ENCODE measurements around the gene XRCC1. TPM values are rescaled to one million over a fixed set of nuclear protein-coding genes. Genes with fewer than 3 reads are reported as not detected.

XRCC1 gene
- total and polyA plus RNA-seq, 10 of the 15 experiments (the other 5 are each of a cell fraction or from before 2014, with no cell fraction given): 2.0 to 51.1 (median 33.7) TPM

DNA sequence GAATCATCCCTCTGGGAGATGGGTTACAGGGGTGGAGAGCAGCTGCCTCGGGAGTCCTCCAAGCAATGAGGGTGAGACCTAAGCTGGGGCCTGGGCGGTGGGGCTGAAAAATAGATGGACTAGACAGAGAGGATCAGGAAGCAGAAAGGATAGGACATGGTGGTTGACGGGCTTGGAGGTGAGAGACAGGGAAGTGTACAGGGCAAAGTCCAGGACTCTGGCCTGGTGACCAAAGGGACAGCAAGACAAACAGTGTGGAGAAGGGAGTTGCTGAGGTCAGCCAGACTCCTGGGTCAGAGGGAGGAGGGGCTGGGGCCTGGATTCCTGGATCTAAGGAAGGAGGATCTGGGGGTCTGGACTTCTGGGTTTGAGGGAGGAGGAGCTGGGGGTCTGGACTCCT lies 76.3 kb downstream of the XRCC1 start:
- intact Hi-C loops (cut with micrococcal nuclease; ENCODE audit: unreplicated experiment) (no loop called here), in situ Hi-C loops (cut with MboI) (no loop called here)
- no peak overlapping the region for H3K4me3 ChIP-seq
- DNase-seq (ENCODE audit: low read depth, low spot score) (no peak), FAIRE-seq (no peak), ATAC-seq (no peak)
- no peak for TF ChIP-seq CHD2 (IDR thresholded peaks at IDR 0.05; ENCODE audit: borderline replicate concordance, low read depth, low read length)
- TF ChIP-seq MXI1 (IDR thresholded peaks at IDR 0.05; ENCODE audit: low read depth, low read length): no peak
- TF ChIP-seq, protein P1, sequence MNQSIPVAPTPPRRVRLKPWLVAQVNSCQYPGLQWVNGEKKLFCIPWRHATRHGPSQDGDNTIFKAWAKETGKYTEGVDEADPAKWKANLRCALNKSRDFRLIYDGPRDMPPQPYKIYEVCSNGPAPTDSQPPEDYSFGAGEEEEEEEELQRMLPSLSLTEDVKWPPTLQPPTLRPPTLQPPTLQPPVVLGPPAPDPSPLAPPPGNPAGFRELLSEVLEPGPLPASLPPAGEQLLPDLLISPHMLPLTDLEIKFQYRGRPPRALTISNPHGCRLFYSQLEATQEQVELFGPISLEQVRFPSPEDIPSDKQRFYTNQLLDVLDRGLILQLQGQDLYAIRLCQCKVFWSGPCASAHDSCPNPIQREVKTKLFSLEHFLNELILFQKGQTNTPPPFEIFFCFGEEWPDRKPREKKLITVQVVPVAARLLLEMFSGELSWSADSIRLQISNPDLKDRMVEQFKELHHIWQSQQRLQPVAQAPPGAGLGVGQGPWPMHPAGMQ (IDR thresholded peaks at IDR 0.05; ENCODE audit: borderline replicate concordance): no peak
- TF ChIP-seq PAX8 (IDR thresholded peaks at IDR 0.05): no peak
- no peak for TF ChIP-seq ETV6 (conservative IDR thresholded peaks at IDR 0.05 in 1 of 2, IDR thresholded peaks at IDR 0.05 in 1 of 2; ENCODE audit: borderline replicate concordance in 1 of 2, low read depth in 1 of 2)
- TF ChIP-seq BACH1 (IDR thresholded peaks at IDR 0.05; ENCODE audit: borderline replicate concordance): no peak
- no peaks in the 10 kb centered on the region; the same call in 1 of the 2 replicates for H3K79me2 ChIP-seq (ENCODE audit: control insufficient read depth, insufficient read depth, low read length)
- H3K4me1 ChIP-seq (ENCODE audit: control insufficient read depth, insufficient read depth, low read length): no peaks in the 10 kb centered on the region
- H3K9ac ChIP-seq (ENCODE audit: control insufficient read depth, insufficient read depth, low read length): no peak overlapping the region
- ChIA-PET POLR2A (interaction anchor here (0.6 kb wide), 1 partner anchor 401 kb away, joined by 4 read pairs; no protein-coding TSS in a partner anchor), SMC1A (ENCODE audit: uncharacterized antibody, unreplicated experiment) (no interaction called here), RAD21 (ENCODE audit: unreplicated experiment) (no interaction called here), CTCF (interaction anchor here (1.0 to 2.4 kb wide), 2 partner anchors 20 to 311 kb away, joined by 3 to 7 read pairs; no protein-coding TSS in a partner anchor)
- H3K27me3 ChIP-seq (replicated peaks in 1 of 2; ENCODE audit: control insufficient read depth in 2 of 2, insufficient read depth in 2 of 2, low read length in 1 of 2): no peaks in the 10 kb centered on the region
- no peaks in the 10 kb centered on the region for H4K20me1 ChIP-seq (ENCODE audit: control insufficient read depth, insufficient read depth)
- 0 out of 4 replicates have a peak, but pooled peaks cover 0 to 4% of the 10 kb centered on the region in 2 experiments for H3K36me3 ChIP-seq (ENCODE audit: control insufficient read depth in 2 of 2, insufficient read depth in 2 of 2, low read length in 1 of 2)
- no peak overlapping the region for H3K27ac ChIP-seq (ENCODE audit: control insufficient read depth, insufficient read depth)
- H2AFZ ChIP-seq (ENCODE audit: control insufficient read depth, low read depth, low read length): no peak overlapping the region
- WGBS (ENCODE audit: insufficient coverage, insufficient replicate concordance, low lambda C conversion rate, missing lambda C conversion rate): 72% methylated on average over 3 of the region's 3 CpGs
- no TSS peak for BruUV-seq (replicated peaks)
- no peak overlapping the region for H3K4me2 ChIP-seq (ENCODE audit: control insufficient read depth, insufficient read depth)
- no peaks in the 10 kb centered on the region for H3K9me3 ChIP-seq (replicated peaks; ENCODE audit: control insufficient read depth, insufficient read depth, low read length)

Measured in GM12878 (cell line).